Caco-2 (cell line): ENCODE data around the gene EPHB6. TPM values are rescaled to one million over a fixed set of nuclear protein-coding genes. Genes with fewer than 3 reads are reported as not detected.

Source experiments
- BruUV-seq: library from RNA; stranded (reverse); fragments of 400-500 nt; replicated peaks from 2 replicates; lab custom pipeline; 2021; lab: Mats Ljungman, UMichigan
- CTCF ChIA-PET: fragments of 300-600 bp; sonication (Branson Sonifier 250); formaldehyde crosslinking; loops from one replicate; lab custom pipeline; 2022; ENCODE audit warnings: antibody characterized with exemption; lab: Charles Lee
- POLR2A ChIA-PET: fragments of 300-600 bp; sonication (Branson Sonifier 250); formaldehyde crosslinking; loops from one replicate; lab custom pipeline; 2022; ENCODE audit warnings: antibody characterized with exemption; lab: Charles Lee
- DNase-seq, 2 experiments: peaks; one replicate each; pipeline versions ENCODE4 v3.0.0 to v3.0.0-alpha.2; 2020 to 2022
- H3K27me3 ChIP-seq: replicated peaks from 2 replicates; pipeline ENCODE4 v1.6.0; 2011; ENCODE audit warnings: low read length; ENCODE audit not compliant: control insufficient read depth, insufficient read depth
- H3K36me3 ChIP-seq: 2 replicates; pipeline ENCODE4 v1.5.1; 2011; ENCODE audit warnings: low read length; ENCODE audit not compliant: control insufficient read depth, insufficient read depth
- H3K4me1 ChIP-seq: fragments of 250-450 bp; sonication (Bioruptor Pico); 2 replicates; pipeline ENCODE4 v1.5.1; 2020; ENCODE audit warnings: mild to moderate bottlenecking
- H3K4me3 ChIP-seq: 2 replicates; pipeline ENCODE4 v1.5.1; 2011; ENCODE audit warnings: low read depth, mild to moderate bottlenecking, control low read depth, low read length
- H3K9me3 ChIP-seq: fragments of 250-450 bp; sonication (Bioruptor Pico); 2 replicates; pipeline ENCODE4 v1.5.1; 2020; ENCODE audit warnings: mild to moderate bottlenecking, moderate library complexity
- H3K27ac Mint-ChIP-seq: one replicate; pipeline ENCODE4 v1.8.0; 2022; ENCODE audit warnings: mixed read lengths; ENCODE audit not compliant: unreplicated experiment
- H3K27me3 Mint-ChIP-seq: one replicate; pipeline ENCODE4 v1.8.0; 2022; ENCODE audit warnings: mixed read lengths; ENCODE audit not compliant: insufficient read depth, unreplicated experiment
- H3K36me3 Mint-ChIP-seq: one replicate; pipeline ENCODE4 v1.8.0; 2022; ENCODE audit warnings: mild to moderate bottlenecking, mixed read lengths; ENCODE audit not compliant: insufficient read depth, unreplicated experiment
- H3K4me1 Mint-ChIP-seq: one replicate; pipeline ENCODE4 v1.8.0; 2022; ENCODE audit warnings: low read depth, mixed read lengths; ENCODE audit not compliant: unreplicated experiment
- H3K4me3 Mint-ChIP-seq: one replicate; pipeline ENCODE4 v1.8.0; 2022; ENCODE audit warnings: mild to moderate bottlenecking, moderate library complexity, mixed read lengths; ENCODE audit not compliant: unreplicated experiment
- H3K9me3 Mint-ChIP-seq: one replicate; pipeline ENCODE4 v1.8.0; 2022; ENCODE audit warnings: mixed read lengths; ENCODE audit not compliant: unreplicated experiment
- intact Hi-C: fragments of 100-400 bp; cut with micrococcal nuclease; formaldehyde crosslinking; loops from one replicate; pipeline ENCODE4 v1.10.0; 2022; ENCODE audit not compliant: unreplicated experiment
- total RNA-seq: library from RNA; stranded (reverse); gene quantifications from 2 replicates; pipeline ENCODE4 v1.2.3, GENCODE V29; 2022
- TF ChIP-seq, protein P1 (sequence below), 2 experiments: fragments of 200-600 bp in 1 of 2; IDR thresholded peaks; 1 replicate in 1 of 2; 2 replicates in 1 of 2; pipeline versions ENCODE4 v1.5.1 to v1.8.0; 2011 to 2022; ENCODE audit warnings: antibody characterized with exemption in 1 of 2, control low read depth in 1 of 2, inconsistent platforms in 1 of 2, low read depth in 1 of 2, low read length in 1 of 2, mild to moderate bottlenecking in 1 of 2, moderate library complexity in 1 of 2; ENCODE audit not compliant: insufficient read depth in 1 of 2, severe bottlenecking in 1 of 2, unreplicated experiment in 1 of 2

The EPHB6 gene
- total RNA-seq, 1 experiment from 2014 or later: 2.7 TPM

DNA sequence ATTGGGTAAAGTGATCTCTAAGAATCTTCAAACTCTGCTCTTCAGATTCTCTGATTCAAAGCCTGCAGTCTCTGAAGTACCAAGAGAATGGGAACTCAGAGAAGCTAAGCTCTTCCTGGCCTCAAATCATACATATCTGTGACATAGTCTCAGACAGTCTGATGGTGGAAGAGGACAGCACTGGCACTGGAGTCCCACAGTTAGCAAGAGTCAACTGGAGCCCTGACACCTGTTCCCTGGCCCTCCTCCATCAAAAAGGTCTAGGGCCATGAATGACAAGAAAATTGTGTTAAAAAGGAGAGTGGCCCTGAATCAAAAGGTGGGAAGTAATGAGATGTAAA is 46.4 kb upstream of the EPHB6 start:
- intact Hi-C loops: no loop called here
- Histone ChIP-seq H3K4me1 (peaks cover 12% of the 10 kb centered on the region), H3K9me3 (no peaks in the 10 kb centered on the region), H3K4me3 (no peak overlapping the region), H3K27me3 (no peaks in the 10 kb centered on the region), H3K36me3 (no peaks in the 10 kb centered on the region)
- TF ChIP-seq, protein P1, sequence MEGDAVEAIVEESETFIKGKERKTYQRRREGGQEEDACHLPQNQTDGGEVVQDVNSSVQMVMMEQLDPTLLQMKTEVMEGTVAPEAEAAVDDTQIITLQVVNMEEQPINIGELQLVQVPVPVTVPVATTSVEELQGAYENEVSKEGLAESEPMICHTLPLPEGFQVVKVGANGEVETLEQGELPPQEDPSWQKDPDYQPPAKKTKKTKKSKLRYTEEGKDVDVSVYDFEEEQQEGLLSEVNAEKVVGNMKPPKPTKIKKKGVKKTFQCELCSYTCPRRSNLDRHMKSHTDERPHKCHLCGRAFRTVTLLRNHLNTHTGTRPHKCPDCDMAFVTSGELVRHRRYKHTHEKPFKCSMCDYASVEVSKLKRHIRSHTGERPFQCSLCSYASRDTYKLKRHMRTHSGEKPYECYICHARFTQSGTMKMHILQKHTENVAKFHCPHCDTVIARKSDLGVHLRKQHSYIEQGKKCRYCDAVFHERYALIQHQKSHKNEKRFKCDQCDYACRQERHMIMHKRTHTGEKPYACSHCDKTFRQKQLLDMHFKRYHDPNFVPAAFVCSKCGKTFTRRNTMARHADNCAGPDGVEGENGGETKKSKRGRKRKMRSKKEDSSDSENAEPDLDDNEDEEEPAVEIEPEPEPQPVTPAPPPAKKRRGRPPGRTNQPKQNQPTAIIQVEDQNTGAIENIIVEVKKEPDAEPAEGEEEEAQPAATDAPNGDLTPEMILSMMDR (IDR thresholded peaks at IDR 0.05; ENCODE audit: insufficient read depth in 1 of 2, low read depth in 1 of 2, low read length in 1 of 2, severe bottlenecking in 1 of 2, unreplicated experiment in 1 of 2): no peak
- BruUV-seq: no TSS peak
- H3K4me3 Mint-ChIP-seq: no peak overlapping the region
- H3K9me3 Mint-ChIP-seq: no peaks in the 10 kb centered on the region
- ChIA-PET POLR2A (no interaction called here), CTCF (interaction anchor here (0.6 to 1.6 kb wide), 2 partner anchors 10 to 176 kb away, joined by 3 to 4 read pairs; no protein-coding TSS in a partner anchor)
- H3K4me1 Mint-ChIP-seq: peaks cover 32% of the 10 kb centered on the region
- H3K36me3 Mint-ChIP-seq: no peaks in the 10 kb centered on the region
- no peak overlapping the region for H3K27ac Mint-ChIP-seq
- no peaks in the 10 kb centered on the region for H3K27me3 Mint-ChIP-seq
- no peak for DNase-seq

DNA sequence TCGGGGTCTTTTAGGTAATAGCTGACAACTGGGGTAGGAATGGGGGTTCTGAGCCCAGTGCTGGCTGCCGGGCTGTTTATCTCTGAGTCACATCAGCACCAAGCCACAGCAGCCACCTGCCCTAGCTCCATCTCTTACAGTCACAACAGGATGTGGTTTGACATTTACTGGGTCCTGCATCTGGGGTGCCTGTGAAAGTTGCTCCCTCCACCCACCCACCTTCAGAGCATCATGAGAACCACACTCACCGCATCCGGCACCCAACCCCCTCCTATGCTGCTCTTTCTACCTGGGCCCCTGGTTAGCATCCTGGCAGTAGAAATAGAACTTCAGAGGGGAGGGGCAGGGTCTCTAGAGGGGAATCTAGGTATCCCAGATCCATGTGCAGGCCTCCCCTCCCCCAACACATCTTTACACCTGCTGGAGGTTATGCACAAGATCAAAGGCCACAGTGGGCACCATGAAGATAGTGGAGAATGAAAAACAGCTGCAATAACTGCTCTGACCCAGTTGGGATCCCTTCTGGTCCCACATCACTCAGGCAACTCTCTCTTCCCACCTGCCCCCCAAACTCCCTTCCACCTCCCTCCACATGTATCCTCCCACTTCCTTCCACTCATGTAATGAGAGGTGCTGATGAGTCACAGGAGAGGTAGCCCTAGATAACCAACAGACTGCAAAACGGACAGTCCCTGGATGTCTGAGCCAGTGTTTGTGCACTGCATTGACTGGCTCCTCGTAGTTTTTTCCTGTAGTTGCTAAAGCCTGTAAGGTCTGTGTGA is 45.9 kb upstream of the EPHB6 start:
- Histone ChIP-seq H3K4me1 (peaks cover 17% of the 10 kb centered on the region), H3K9me3 (no peaks in the 10 kb centered on the region), H3K4me3 (no peak overlapping the region), H3K27me3 (no peaks in the 10 kb centered on the region), H3K36me3 (no peaks in the 10 kb centered on the region)
- DNase-seq: no peak
- intact Hi-C loops: no loop called here
- H3K4me3 Mint-ChIP-seq: no peak overlapping the region
- no peaks in the 10 kb centered on the region for H3K9me3 Mint-ChIP-seq
- no peak overlapping the region for H3K27ac Mint-ChIP-seq
- H3K36me3 Mint-ChIP-seq: no peaks in the 10 kb centered on the region
- H3K27me3 Mint-ChIP-seq: no peaks in the 10 kb centered on the region
- BruUV-seq: no TSS peak
- TF ChIP-seq, protein P1 (IDR thresholded peaks at IDR 0.05; ENCODE audit: insufficient read depth in 1 of 2, low read depth in 1 of 2, low read length in 1 of 2, severe bottlenecking in 1 of 2, unreplicated experiment in 1 of 2): no peak
- POLR2A ChIA-PET: no interaction called here
- CTCF ChIA-PET: interaction anchor here (1.6 kb wide), 1 partner anchor 177 kb away, joined by 4 read pairs; no protein-coding TSS in a partner anchor
- peaks cover 35% of the 10 kb centered on the region for H3K4me1 Mint-ChIP-seq

DNA sequence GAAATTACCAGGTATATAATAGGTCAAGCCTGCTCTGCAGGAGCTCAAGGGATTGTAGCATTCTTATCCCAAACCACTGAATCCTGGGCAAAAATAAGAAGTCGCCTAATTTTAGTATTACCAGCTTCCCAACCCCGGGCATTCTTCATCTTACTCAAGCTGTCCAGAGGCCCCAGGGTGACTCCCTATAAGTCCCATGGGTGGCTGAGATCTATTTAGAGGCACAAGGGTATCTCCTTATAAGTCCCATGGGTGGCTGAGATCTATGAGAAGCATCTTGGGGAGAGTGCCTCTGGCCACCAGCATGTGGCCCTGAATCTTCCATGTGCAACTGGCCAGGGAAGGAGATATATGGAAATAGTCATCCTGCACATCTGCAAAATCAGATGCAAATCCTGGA is 45.2 kb upstream of the EPHB6 start:
- no peak for DNase-seq
- no peak overlapping the region for H3K27ac Mint-ChIP-seq
- CTCF ChIA-PET: interaction anchor here (1.0 kb wide), 1 partner anchor 222 kb away, joined by 4 read pairs; no protein-coding TSS in a partner anchor
- H3K9me3 ChIP-seq: no peaks in the 10 kb centered on the region
- no TSS peak for BruUV-seq
- no peaks in the 10 kb centered on the region for H3K27me3 Mint-ChIP-seq
- H3K4me1 Mint-ChIP-seq: peaks cover 35% of the 10 kb centered on the region
- TF ChIP-seq, protein P1 (IDR thresholded peaks at IDR 0.05; ENCODE audit: insufficient read depth in 1 of 2, low read depth in 1 of 2, low read length in 1 of 2, severe bottlenecking in 1 of 2, unreplicated experiment in 1 of 2): no peak
- no peaks in the 10 kb centered on the region for H3K9me3 Mint-ChIP-seq
- no peak overlapping the region for H3K4me3 Mint-ChIP-seq
- POLR2A ChIA-PET: no interaction called here
- H3K27me3 ChIP-seq: no peaks in the 10 kb centered on the region
- H3K36me3 Mint-ChIP-seq: no peaks in the 10 kb centered on the region
- intact Hi-C loops: no loop called here
- H3K36me3 ChIP-seq: no peaks in the 10 kb centered on the region
- H3K4me3 ChIP-seq: no peak overlapping the region
- peaks cover 23% of the 10 kb centered on the region for H3K4me1 ChIP-seq
